ENCODE measurements around the gene DCUN1D2.

GRCh38 chr13:113441661-113442060, 48.9 kb downstream of the DCUN1D2 start:
- TF ChIP-seq CTCF (conservative IDR thresholded peaks at IDR 0.05; ENCODE audit: low read depth, low read length) (no peak), EZH2phosphoT487 (IDR thresholded peaks at IDR 0.05; ENCODE audit: borderline replicate concordance, low read length) (no peak)

All from PC-3 (cell line).